GM19452 (cell line): ENCODE results near the gene APOBEC3B.
"Not testable (repeated sequence)": the region's sequence is repeated elsewhere in the genome, so short reads cannot be mapped to it uniquely, and the experiment has no call there.

Experiments
- ATAC-seq: cut with Tn5 transposase; IDR thresholded peaks from one replicate; pipeline ENCODE4 v1.9.1; 2021; ENCODE audit not compliant: unreplicated experiment

Gene APOBEC3B

DNA sequence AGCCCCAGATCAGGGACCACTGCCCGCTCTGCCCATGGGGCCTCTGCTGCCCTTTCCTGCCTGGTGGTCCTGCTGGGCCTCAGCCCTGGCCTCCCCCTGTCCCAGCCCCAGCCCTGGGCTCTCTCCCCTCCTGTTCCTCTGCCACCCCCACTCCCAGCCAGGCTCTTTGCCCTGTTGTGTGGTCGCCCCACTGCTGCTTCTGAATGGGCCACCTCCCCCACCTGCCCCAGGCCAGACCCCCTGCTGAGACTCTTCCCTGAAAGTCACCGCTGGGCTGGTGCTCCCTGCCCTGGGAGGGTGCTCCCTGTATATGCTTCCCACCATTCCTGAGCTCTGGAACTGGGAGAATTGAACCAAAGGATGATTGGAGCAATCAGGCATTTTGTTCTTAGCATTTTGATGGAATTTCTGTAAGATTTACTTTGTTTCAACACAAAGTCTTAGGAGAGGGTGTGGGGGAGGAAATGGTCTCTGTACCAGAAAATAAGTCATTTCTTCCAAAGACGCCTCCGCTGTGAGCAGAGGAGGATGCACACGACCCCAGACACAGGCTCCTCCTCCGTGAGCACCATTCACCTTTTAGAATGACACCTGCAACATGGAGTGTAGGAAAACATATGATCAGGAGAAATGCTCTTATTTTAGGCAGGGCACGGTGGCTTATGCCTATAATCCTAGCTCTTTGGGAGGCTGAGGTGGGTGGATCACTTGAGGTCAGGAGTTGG is 5.2 kb downstream of the APOBEC3B start:
- no peak for ATAC-seq

DNA sequence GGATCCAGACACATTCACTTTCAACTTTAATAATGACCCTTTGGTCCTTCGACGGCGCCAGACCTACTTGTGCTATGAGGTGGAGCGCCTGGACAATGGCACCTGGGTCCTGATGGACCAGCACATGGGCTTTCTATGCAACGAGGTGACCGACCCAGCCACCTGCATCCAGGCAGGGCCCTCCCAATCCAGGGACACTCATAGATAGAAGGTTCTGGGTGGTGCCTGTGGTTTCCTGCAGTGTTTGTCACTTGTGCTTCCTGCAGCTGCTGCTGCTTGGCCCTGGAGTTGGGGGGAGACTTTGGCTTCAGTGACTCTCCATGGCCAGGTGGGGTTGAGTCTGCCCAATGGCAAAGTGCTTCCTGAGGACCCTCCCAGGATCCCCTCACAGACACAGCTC is 7.3 kb downstream of the APOBEC3B start:
- no peak for ATAC-seq

DNA sequence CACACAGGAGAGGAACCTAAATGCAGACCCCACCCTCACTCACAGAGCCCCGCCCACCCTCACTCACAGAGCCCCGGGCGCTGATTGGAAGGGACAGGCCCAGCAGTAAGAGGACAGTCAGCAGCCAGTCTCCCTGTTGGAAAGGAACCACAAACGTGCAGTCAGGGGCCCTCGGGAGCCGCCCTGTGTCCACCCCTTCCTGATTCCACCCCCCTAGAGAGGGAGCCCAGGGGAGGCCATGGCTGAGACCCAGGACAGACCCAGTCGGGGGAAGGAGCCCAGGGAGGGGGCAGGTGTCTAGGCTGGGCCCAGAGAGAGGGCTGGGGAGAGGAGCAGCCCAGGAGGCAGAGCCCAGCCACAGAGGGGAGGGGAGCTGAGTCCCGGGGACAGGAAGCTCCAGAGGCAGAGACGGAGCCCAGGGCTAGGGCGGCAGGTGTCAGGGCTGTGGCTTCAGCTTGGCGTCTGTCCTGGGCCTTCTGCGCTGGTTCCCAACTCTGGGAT is 10.8 kb downstream of the APOBEC3B start:
- ATAC-seq: not testable (repeated sequence)

DNA sequence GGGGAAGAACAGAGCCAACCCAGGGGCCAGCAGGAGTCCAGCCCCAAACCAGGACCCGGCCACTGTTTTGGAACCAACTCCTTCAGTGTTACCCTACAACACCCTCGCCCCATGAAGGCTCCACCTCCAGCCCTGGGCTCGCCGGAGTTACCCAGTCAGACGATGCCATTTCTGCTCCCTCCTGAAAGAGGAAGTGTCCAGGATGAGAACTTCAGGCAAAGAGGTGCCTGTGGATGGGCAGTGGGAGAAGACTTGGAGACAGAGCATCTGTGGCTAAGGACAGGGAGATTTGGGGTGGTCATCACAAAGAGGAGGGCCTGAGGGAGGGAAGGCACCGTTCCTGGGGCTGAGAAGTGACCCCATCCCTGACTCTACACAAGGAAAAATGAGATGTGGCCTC is 14.0 kb downstream of the APOBEC3B start:
- ATAC-seq: no peak

DNA sequence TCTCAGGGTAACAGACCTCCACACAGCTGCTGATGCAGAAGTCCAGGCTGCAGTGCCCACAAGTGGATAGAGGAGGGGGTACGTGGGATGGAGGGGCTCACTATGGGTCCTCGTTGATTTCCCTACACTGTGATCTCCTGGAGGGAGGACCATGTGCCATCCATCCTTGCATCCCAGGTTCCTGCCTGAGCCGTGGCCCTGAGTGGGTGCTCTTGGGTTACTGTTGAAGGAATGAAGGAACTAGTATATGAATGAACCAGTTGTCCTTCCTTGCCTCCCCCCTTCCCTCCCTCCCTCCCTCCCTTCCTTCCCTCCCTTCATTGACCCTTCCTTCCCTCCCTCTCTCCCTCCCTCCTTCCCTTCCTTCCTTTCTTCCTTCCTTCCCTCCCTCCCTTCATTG is 15.4 kb downstream of the APOBEC3B start:
- ATAC-seq: no peak

DNA sequence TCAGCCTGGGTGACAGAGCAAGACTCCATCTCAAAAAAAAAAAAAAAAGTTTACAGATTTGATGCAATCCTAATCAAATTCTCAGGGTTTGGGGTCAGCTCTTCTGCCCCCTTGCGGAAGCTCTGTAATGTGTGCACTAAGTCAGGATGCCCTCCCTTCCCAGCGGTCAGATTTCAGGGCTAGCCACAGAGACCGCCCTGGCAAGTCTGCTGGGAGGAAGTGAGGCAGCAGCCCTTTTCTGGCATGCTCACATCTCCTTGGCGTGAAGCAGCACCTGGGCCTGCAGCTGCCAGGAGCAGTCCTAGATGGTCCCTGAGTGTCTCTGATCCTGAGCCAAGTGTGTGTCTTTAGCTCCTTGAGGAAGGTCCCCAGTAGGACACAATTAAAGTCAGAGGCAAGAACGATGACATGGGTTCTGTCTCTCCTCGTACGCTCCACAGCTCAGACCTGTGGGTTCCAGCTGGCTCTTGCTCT is 21.1 kb downstream of the APOBEC3B start:
- ATAC-seq: no peak

DNA sequence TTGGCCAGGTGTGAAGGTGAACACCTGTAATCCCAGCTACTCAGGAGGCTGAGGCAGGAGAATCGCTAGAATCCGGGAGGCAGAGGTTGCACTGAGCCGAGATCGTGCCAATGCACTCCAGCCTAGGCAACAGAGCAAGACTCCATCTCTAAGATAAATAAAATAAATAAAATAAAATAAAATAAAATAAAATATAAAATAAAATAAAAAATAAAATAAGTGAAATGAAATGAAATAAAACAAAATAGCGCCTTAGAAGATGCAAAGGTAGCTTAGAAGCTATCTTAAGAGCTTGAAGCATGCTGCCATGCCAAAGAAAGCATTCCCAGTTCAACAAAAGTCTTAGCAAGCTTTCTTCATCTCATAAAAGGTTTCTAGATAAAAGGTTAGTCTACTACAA is 25.0 kb downstream of the APOBEC3B start:
- ATAC-seq: no peak

DNA sequence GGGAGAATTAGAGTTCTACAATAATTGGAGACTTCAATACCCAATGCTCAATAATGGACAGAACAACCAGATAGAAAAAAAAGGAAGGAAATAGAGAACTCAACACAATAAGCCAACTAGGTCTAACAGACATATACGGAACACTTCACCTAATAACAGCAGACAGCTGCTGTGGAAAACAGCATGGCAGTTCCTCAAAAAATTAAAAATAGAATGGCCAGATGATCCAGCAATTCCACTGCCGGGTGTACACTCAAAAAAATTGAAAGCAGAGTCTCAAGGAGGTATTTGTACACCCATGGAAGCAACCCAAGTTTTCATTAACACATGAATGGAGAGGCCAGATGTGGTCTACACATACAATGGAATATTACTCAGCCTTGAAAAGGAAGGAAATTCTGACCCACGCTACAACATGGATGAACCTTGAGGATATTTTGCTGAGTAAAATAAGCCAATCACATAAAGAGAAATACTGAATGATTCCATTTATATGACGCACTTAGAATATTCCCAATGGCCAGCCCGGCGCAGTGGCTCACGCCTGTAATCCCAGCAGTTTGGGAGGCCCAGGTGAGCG is 26.2 kb downstream of the APOBEC3B start:
- ATAC-seq: not testable (repeated sequence)

DNA sequence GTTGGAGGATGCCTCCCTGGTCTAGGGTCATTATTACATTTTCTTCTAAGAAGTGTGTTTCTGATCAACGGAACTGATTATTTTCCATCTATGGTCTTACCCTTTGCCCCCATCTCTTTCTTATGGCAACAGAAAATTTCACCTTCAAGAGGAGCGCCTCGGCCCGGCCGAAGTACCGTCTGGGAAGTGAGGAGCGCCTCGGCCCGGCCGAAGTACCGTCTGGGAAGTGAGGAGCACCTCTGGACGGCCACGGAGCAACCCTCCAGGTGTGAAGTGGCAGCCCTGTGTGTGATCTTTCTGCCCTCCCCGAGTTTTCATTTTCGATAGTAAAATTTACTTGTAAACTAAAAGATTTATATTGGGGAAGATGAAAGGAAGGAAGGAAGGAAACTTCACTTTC is 28.8 kb downstream of the APOBEC3B start:
- ATAC-seq: no peak

DNA sequence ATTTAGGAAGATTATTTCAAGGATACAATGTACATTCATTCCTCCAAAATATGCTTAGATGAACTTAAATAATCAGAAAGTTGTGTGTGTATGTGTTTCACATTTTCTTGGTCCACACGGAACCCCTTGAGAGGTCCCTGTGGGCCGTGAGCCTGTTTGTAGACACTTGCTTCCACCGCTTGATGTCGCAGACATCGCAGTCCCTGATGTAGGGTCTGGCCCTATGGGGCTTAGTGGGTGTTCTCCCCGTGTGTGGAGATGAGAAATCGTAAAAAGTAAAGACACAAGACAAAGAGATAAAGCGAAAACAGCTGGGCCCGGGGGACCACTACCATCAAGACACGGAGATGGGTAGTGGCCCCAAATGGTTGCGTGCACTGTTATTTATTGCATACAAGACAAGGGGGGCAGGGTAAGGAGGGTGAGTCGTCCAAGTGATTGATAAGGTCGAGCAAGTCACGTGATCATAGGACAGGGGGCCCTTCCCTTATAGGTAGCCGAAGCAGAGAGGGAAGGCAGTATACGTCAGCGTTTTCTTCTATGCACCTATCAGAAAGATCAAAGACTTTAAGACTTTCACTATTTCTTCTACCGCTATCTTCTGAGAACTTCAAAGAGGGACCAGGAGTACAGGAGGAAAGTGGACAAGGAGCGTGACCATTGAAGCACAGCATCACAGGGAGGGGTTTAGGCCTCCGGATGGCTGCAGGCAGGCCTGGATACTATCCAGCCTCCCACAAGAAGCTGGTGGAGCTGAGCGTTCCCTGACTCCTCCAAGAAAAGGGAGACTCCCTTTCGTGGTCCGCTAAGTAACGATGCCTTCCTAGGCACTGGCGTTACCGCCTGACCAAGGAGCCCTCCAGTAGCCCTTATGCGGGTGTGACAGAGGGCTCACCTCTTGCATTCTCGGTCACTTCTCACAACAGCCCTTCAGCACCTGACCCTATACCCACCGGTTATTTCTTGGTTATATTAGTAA is 30.7 kb downstream of the APOBEC3B start:
- no peak for ATAC-seq

DNA sequence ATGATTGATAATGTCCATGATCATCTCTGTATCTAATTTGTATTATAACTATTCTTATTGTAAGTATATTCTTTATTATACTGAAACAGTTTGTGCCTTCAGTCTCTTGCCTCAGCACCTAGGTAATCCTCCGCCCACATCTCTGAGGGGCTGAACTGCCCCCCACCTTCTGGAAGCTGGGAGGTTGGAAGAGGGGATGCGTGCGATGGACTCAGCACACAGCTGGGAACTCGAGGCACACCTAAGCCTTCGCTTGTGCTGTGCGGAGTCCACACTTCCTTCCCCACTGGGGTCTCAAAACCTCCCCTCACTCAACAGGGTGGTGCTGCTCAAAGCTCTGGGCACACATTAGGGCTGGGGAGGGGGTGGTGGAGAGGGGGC is 31.4 kb downstream of the APOBEC3B start:
- ATAC-seq: peak; percentile 36

DNA sequence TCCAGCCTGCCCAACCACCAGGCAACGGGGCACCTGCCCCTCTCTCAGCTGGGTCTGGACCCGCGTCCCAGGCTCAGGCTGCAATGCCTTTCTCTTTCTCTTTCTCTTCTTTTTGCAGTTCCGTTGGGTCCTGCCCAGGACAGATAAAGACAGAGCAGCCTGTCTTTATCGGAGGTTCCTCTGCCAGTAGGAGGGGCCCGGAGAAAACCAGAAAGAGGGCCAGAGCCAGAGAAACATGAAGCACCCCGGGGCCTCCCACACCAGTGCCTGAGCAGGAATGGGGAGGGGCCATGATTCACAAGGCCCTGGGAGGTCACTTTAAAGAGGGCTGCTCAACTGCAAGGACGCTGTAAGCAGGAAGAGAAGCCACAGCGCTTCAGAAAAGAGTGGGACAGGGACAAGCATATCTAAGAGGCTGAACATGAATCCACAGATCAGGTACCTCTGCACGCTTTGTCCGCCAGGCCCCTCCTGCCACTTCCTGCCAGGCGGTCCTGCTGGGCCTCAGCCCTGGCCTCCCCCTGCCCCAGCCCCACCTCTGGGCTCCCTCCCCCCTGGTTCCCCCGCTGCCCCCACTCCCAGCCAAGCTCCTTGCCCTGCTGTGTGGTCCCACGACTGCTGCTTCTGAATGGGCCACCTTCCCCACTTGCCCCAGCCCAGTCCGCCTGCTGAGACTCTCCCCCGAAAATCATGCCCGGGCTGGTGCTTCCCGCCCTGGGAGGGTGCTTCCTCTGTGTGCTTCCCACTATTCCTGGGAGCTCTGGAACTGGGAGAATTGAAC is 32.0 kb downstream of the APOBEC3B start, which contains the start of gene APOBEC3C:
TSS of gene APOBEC3C (plus strand) at position 316 of the 781 bp plus-strand sequence. CDS start at position 422, 106 bp downstream.
- peak; percentile 70 for ATAC-seq

DNA sequence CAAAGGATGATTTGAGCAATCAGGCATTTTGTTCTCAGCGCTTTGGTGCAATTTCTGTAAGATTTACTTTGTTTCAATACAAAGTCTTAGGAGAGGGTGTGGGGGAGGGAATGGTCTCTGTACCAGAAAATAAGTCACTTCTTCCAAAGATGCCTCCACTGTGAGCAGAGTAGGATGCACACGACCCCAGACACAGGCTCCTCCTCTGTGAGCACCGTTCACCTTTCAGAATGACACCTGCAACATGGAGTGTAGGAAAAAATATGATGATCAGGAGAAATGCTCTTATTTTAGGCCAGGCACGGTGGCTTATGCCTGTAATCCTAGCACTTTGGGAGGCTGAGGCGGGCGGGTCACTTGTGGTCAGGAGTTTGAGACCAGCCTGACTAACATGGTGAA is 32.6 kb downstream of the APOBEC3B start:
- ATAC-seq: not testable (repeated sequence)

DNA sequence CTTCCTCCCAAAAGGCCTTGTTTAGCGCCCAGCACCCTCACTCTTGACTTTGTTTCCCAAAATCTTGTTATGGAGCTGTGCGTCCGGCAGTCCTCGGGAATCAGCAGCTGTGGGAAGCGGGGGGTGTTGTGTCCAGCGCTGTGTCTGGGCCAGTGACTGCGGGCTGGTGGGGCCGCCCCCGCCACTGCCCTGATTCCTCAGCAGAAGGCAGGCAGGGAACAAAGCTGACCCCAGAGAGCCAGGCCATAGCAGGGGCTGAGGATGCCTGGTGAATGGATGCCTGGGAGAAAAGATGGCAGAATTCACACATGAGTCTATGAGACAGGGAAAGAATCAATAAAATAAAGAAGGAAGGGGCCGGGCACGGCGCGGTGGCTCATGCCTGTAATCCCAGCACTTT is 34.4 kb downstream of the APOBEC3B start:
- no peak for ATAC-seq

DNA sequence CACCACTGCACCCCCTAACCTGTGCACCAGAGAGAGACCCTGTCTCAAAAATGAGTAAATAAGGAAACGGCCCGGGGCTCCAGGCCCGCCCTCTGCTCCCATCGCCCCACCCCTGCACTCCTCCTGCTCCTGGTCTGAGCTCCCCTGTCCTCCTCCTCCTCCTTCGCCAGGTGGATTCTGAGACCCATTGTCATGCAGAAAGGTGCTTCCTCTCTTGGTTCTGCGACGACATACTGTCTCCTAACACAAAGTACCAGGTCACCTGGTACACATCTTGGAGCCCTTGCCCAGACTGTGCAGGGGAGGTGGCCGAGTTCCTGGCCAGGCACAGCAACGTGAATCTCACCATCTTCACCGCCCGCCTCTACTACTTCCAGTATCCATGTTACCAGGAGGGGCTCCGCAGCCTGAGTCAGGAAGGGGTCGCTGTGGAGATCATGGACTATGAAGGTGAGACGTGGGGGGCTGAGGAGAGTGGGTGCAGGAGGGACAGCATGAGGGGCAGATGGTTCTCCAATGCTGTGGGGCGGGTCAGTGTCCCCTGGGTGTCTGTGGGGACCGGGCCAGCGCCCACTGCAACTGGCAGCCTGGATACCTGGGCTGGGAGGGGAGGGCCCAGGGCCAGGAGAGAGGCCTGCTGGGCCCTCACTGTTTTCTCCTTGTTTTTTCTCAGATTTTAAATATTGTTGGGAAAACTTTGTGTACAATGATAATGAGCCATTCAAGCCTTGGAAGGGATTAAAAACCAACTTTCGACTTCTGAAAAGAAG is 35.6 kb downstream of the APOBEC3B start:
- no peak for ATAC-seq

DNA sequence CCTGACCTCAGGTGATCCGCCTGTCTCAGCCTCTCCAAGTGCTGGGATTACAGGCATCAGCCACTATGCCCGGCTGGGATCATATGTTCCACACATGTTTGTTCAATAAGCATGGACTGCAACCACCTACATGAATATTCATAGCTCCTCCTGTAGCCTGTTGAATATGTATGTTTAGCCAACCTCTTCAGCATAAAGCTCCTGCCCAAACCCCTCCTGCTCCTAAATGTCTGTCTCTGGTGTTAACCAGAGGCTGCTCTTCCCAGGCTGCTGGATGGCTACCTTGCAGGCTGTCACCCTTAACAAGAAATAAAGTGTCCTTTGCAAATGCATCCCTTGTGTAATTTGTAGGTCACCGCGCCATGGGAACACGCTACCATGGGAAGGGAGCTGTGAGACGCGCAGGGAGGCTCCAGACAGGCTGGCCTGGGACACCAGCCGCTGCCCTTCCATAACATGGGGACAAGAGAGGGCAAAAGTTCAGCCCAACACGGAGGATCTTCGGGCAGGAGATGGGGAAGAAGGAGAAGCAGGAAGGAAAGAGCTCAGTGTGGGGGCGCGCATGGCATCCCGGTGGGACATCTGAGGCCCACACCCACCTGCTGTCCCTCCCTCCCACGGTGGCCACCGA is 38.0 kb downstream of the APOBEC3B start:
- ATAC-seq: not testable (repeated sequence)

DNA sequence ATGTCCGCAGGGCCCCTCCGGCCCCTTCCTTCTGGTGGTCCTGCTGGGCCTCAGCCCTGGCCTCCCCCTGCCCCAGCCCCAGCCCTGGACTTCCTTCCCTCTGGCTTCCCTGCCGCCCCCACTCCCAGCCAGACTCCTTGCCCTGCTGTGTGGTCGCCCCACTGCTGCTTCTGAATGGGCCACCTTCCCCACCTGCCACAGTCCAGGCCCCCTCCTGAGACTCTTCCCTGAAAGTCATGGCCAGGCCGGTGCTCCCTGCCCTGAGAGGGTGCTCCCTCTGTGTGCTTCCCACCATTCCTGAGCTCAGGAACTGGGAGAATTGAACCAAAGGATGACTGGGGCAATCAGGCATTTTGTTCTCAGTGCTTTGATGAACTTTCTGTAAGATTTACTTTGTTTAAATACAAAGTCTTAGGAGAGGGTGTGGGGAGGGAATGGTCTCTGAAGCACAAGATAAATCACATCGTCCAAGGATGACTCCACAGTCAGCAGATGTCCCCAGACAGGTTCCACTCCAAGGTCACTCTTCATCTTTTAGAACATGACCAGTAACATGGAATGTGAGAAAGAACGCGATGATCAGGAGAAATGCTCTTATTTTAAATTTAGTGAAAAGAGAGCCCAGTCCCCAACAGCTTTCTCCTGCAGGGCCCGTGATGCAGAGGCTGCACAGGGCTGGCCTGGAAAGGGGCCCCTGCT is 39.6 kb downstream of the APOBEC3B start:
- ATAC-seq: no peak

DNA sequence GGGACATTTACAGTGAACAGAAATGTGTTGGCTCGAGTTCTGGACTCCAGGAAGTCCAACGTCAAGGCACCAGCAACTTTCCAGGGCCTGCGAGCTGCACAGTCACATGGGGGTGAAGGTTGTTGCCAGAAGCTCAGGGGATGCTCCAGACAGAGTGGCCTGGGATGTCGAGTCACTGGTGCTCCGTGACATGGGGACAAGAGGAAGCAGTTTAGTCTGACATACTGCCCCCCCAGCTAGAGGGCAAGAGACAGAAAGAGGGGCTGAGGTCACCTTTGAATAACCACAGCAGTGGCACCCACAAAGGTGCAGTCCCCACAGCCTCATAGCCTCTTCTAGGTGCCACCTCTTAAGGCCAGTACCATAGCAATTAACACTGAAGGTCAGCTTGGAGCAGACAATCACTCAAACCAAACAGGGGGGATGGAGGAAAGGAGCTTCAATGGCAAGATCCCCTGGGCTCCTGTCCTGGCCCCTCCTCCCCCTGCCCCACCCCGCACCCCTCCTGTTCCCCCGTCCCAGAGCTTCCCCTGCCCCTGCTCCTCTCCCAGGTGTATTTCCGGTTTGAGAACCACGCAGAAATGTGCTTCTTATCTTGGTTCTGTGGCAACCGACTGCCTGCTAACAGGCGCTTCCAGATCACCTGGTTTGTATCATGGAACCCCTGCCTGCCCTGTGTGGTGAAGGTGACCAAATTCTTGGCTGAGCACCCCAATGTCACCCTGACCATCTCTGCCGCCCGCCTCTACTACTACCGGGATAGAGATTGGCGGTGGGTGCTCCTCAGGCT is 42.6 kb downstream of the APOBEC3B start:
- no peak for ATAC-seq
